ENCODE measurements around the gene NECAP2.
"Not testable (repeated sequence)": the region's sequence is repeated elsewhere in the genome, so short reads cannot be mapped to it uniquely, and the experiment has no call there.

NECAP2 gene

GRCh38 chr1:16461681-16462080, 21.2 kb downstream of the NECAP2 start:
- no peak for DNase-seq

- no peak for DNase-seq
Observed at GRCh38 chr1:16462773-16463330, 22.3 kb downstream of the NECAP2 start.

GRCh38 chr1:16464917-16465625, 24.5 kb downstream of the NECAP2 start:
- peak; percentile 8 for DNase-seq

- no peak for DNase-seq
Observed at GRCh38 chr1:16468558-16468957, 28.0 kb downstream of the NECAP2 start.

GRCh38 chr1:16474166-16474800, 33.8 kb downstream of the NECAP2 start:
- DNase-seq: no peak

GRCh38 chr1:16474891-16475290, 34.4 kb downstream of the NECAP2 start:
- not testable (repeated sequence) for DNase-seq

- DNase-seq: not testable (repeated sequence)
Observed at GRCh38 chr1:16475771-16476770, 35.5 kb downstream of the NECAP2 start.

GRCh38 chr1:16478091-16478490, 37.6 kb downstream of the NECAP2 start:
- DNase-seq: no peak

- not testable (repeated sequence) for DNase-seq
Observed at GRCh38 chr1:16483146-16483545, 42.6 kb downstream of the NECAP2 start.

GRCh38 chr1:16483639-16484500, 43.3 kb downstream of the NECAP2 start:
- DNase-seq: not testable (repeated sequence)

GRCh38 chr1:16484501-16484835, 43.9 kb downstream of the NECAP2 start:
- DNase-seq: no peak

- no peak for DNase-seq
Observed at GRCh38 chr1:16484931-16485330, 44.4 kb downstream of the NECAP2 start.

- not testable (repeated sequence) for DNase-seq
Observed at GRCh38 chr1:16486316-16486715, 45.8 kb downstream of the NECAP2 start.

GRCh38 chr1:16487011-16487410, 46.5 kb downstream of the NECAP2 start:
- not testable (repeated sequence) for DNase-seq

- not testable (repeated sequence) for DNase-seq
Observed at GRCh38 chr1:16489195-16489880, 48.8 kb downstream of the NECAP2 start.

GRCh38 chr1:16491056-16491675, 50.6 kb downstream of the NECAP2 start:
- no peak for DNase-seq

GRCh38 chr1:16492937-16493336, 52.4 kb downstream of the NECAP2 start:
- DNase-seq: not testable (repeated sequence)

GRCh38 chr1:16493731-16494130, 53.2 kb downstream of the NECAP2 start:
- DNase-seq: not testable (repeated sequence)

GRCh38 chr1:16497474-16497904, 57.0 kb downstream of the NECAP2 start:
- peak; percentile 8 for DNase-seq

- not testable (repeated sequence) for DNase-seq
Observed at GRCh38 chr1:16498047-16498446, 57.5 kb downstream of the NECAP2 start.
